ENCODE data around the gene ZNF23.

DNA sequence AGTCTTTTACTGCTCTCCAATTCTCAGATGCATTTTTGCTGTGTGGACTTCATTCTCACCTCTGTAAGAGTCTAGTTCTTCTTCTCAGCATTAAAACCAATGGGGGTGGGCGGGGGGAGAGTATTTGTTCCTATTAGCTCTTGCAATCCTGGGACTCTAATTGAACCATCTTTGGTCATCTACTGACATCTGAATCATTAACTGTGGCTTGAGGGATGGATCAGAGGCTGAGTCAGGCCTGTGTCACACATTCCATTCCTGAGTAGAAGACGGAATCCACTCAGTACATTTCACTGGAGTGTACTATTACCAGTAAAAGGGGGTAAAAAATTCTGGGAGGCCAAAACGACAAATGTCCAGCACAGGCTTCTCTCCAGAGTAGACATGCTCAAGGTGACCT is 12.8 kb upstream of the ZNF23 start:
- TF ChIP-seq ZNF384 (IDR thresholded peaks at IDR 0.05) (no peak), FOXA1 (IDR thresholded peaks at IDR 0.05) (no peak), ELF4 (IDR thresholded peaks at IDR 0.05) (no peak), BHLHE40 (IDR thresholded peaks at IDR 0.05; ENCODE audit: borderline replicate concordance) (no peak), FOXK2 (IDR thresholded peaks at IDR 0.05) (no peak), SP1 (IDR thresholded peaks at IDR 0.05) (no peak), HDGF (IDR thresholded peaks at IDR 0.05; ENCODE audit: borderline replicate concordance) (no peak), NFRKB (IDR thresholded peaks at IDR 0.05) (no peak)
